LoVo (cell line): ENCODE measurements around the gene HOXC4.
"Not testable (repeated sequence)": the region's sequence is repeated elsewhere in the genome, so short reads cannot be mapped to it uniquely, and the experiment has no call there.

ENCODE experiments used
- DNase-seq: peaks from one replicate; pipeline ENCODE4 v3.0.0-alpha.2; 2016; ENCODE audit warnings: low spot score

The HOXC4 gene

DNA sequence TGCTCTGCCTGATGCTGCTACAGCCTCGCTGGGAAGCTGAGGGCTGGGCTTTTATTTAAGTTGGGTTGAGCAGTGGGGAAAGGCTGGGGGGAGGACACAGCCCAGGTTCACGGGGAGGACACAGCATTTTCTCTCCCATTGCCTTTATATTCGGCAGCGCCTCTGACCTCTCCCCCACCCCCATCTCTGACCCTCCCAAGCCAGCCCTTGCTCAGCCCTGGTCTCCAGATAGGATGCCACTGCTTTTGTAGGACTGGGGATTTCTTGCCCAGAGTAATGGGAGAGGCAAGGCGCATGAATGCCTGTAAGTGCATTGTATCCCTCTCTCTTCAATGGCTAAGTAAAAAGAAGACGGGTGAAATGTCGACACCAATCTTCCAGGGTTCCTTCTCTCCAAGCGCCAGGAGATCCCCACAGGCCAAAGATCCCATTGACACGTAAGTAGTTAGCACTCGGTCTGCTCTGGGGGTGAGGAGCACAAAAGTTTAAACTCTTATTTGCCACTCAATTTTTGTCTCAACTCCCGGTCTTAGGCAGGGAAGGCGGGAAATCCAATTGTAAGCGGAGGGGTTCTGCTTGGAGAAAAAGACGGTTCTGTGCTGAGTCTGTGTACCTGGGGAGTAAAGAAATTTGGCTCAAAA, 4.6 kb downstream of the HOXC4 start:
- no peak for DNase-seq

GRCh38 chr12:54059668-54060067, 6.0 kb downstream of the HOXC4 start:
- no peak for DNase-seq

- DNase-seq = no peak
Measured at GRCh38 chr12:54060174-54060974, 6.7 kb downstream of the HOXC4 start.

GRCh38 chr12:54060975-54061778, 7.5 kb downstream of the HOXC4 start:
- no peak for DNase-seq

DNA sequence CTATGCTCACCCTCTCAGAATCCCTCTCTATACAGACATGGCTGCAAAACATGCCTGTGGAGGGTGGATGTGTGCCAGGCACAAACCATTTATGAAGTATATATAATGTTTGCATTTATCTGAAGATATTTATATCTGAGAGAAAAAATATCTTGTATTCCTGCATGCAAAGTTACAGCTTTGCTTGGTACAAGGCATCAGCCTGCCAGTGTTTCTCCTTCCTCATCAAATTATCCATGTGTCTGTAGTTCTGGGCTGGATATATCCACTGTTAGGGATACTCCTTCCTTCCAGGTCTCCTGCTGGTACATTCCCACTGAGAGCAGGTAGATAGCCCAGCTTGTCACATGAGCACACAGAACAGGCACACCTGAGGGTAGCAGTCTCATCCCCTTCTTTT, 12.0 kb downstream of the HOXC4 start:
- no peak for DNase-seq

DNA sequence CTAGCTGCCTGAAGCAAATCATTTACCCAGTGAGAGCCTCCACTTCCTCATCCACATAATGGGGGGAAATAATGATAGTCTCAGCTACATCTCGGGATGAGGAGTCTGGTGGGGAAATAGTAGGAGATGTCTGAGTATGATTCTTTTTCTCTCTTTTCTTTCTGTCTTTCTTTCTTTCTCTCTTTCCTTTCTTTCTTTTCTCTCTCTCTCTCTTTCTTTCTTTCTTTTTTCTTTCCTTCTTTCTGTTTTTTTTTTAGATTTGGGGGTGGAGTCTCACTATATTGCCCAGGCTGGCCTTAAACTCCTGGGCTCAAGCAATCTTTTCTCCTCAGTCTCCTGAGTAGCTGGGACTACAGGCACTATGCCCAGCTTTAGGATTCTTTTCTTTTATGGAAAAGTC, 12.8 kb downstream of the HOXC4 start:
- no peak for DNase-seq

GRCh38 chr12:54068418-54069070, 14.9 kb downstream of the HOXC4 start:
- no peak for DNase-seq

GRCh38 chr12:54071942-54072341, 18.3 kb downstream of the HOXC4 start:
- DNase-seq = no peak

GRCh38 chr12:54074308-54074707, 20.7 kb downstream of the HOXC4 start:
- no peak for DNase-seq

DNA sequence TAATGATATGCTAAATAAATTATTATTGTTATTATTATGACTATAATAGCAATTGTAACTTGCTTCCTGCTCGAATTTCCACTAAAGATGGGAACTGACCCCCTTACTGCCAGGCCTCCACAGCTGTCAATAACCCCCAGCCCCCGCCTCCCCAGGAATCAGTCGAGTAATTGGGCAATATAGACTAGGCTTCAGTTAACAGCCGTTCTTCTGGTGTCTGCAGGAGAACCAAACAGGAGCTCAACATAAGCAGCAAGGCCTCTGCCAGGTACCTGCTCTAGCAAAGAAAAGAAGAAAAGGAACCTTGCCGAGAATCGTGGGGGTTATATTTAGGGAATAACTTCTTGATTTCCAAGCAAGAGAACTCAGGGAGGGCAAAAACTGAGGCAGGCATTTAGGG, 21.8 kb downstream of the HOXC4 start:
- no peak for DNase-seq

GRCh38 chr12:54075974-54076373, 22.3 kb downstream of the HOXC4 start:
- DNase-seq = no peak

- not testable (repeated sequence) for DNase-seq
Measured at GRCh38 chr12:54077843-54078242, 24.2 kb downstream of the HOXC4 start.

GRCh38 chr12:54079115-54079514, 25.5 kb downstream of the HOXC4 start:
- DNase-seq = not testable (repeated sequence)

DNA sequence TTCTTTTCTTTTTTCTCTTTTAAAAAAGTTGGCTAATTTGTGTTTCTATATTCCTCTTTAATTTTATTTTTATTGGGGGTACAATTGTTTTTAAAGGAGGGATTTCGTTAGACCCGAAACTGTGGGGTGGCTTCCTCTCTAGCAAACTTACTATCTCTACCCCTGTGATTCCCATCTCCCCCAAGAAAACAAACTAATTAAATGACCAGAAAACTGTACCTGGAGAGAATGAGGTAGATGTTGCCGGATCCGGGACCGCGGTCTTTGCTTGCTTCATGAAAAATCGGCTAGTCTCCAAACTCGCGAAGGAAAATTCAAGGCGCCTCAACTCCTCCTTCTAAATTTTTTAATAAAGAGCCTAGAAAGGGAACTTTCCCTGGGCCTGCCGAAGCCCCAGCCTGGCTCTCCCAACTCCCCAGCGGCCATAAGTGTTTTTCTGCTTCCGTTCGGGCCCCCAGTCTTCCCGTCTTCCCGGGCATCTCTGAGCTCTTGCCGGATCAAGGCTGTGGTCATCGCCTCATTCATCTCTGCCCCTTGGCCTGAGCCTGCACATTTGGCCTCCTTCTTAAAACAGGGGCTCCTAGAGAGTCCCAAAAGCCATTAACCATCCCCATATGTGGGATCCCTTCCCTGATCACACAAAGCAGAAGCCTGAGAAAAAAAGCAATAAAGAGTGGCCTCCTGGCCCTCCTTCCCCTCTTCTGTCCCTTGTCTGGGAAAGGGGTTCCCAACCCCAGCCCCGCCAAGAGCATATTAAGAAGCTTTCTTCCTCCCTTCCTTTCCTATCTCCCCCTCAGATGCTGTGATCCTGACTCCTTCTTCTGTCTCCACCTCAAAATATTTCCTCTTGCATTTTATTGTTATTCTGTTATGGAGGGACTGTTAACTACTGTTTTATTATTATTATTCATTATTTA, 26.6 kb downstream of the HOXC4 start:
- DNase-seq = not testable (repeated sequence)

GRCh38 chr12:54081053-54081514, 27.4 kb downstream of the HOXC4 start:
- DNase-seq = not testable (repeated sequence)

DNA sequence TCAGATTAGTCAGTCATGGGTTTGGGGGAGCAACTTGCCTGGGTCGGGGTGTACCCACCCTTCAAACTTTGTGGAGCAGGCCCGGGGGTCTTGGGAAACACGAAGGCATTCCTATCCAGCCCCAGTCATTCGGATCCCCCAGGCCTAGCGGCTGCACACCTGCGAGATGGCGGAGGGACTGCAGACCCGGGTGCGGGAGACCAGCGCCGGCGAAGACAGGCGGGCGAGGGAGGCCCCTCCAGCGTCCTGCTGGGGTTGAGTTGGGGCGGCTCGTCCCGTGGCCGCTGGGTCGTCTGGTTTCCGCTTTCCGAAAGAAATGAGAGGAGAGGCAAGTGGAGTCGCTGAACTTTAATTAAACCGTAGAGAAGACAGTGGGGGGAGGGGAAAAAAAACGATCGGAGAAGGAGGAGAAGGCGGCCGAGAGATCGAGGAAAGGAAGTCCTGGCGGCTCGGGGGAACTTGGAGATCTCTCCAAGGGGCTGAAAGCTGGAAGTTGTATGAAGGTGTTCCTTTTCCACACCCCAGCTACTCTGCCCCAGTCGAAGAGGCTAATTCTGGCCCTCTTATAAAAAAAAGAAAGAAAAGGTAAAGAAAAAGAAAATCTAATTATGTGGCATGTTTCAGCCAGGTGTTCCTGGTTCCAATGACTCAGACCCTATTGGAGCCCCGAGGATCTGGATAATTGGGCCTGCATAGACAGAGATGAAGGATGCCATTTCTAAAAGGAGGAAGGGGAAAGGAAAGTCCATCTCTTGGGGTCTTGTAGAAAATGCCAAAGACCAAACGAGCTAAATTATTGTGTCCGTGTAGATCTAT, 28.2 kb downstream of the HOXC4 start:
- not testable (repeated sequence) for DNase-seq

DNA sequence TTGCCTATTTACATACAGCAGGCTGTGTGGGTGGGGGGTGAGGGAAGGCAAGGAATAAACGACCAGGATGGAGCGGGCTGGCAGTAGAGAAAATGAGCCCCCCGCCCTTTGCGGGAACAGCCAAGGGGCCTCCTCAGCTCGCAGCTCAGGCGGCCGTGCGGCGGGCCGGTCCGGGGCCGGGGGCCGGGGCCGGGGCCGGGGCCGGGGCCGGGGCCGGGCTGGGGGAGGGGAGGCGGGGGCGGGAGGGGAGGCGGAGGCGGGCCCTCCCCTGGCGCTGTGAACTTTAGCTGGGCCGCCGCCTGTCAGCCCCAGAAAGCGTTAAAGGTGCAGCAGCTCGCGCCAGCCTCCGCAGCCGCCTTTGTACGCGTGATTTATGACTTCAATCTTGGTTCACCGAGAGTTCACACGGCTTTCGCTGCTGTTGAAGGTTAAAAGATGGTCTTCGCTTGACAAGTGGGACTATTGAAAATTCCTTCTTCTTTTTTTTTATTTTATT, 28.8 kb downstream of the HOXC4 start:
- no peak for DNase-seq

DNA sequence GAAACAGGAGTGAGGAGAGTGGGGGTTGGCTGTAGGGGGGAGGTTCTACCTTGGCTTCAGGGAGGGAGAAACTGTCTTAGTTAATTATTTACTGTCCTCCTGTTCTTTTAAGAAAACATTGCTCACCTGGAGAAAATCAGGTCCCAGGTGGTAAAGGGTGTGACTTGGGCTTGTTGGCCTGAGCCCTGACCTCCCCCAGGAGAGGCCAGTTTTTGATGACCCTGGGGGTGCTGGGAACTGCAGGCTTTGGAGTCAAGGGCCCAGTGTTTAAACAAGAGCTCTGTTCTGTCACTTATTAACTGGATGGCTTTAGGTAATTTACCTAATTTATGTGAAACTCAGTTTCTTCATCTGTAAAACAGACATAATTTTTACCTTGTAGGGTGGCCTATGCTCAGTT, 34.4 kb downstream of the HOXC4 start:
- DNase-seq = not testable (repeated sequence)

GRCh38 chr12:54089465-54089864, 35.8 kb downstream of the HOXC4 start:
- DNase-seq = not testable (repeated sequence)

GRCh38 chr12:54090312-54090711, 36.7 kb downstream of the HOXC4 start:
- not testable (repeated sequence) for DNase-seq
